GM21825 (cell line): Measurements from ENCODE around the gene PSG6.
"Not testable (repeated sequence)": the region's sequence is repeated elsewhere in the genome, so short reads cannot be mapped to it uniquely, and the experiment has no call there.

Experiments
- ATAC-seq: cut with Tn5 transposase; IDR thresholded peaks from one replicate; pipeline ENCODE4 v1.9.1; 2021; ENCODE audit warnings: mild to moderate bottlenecking, moderate library complexity; ENCODE audit not compliant: unreplicated experiment

PSG6 gene

DNA sequence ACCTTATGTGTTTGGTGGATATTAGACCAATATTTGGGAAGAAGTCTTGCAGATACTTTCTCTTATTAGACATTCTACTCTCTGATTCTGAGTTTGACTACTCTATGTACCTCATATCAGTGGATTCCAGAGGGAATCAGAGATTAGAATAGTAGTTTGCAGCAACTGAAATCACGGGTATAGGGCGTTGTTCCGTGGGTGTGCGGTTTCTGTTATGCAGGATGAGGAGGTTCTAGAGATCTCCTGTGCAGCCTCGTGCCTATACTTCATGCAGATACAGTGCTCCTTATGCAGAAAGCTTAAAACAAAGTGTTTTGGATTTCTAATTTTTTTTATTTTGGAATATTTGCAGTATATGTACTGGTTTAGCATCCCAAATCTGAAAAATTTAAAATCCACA lies 6.0 kb downstream of the PSG6 start:
- not testable (repeated sequence) for ATAC-seq

- ATAC-seq, result not testable (repeated sequence)
Measured at GRCh38 chr19:42906162-42906561, 11.5 kb downstream of the PSG6 start.

DNA sequence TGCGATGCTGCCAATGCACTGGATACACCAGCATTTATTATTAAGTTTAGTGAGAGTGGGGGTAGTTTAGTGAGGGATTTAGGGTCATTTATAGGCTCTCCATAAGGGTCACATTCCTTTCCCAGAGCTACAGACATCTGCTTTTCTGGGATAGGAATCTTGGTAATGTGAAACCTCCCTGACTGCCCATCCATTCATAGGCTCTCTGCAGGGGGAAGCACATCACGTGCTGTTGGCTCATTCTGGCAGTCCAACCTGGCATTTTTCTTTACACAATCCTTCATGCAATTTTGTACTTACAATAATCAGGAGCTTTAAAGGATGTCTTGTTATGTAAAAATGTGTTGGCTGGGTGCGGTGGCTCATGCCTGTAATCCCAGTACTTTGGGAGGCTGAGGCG lies 17.1 kb downstream of the PSG6 start:
- ATAC-seq, result not testable (repeated sequence)

- ATAC-seq, result not testable (repeated sequence)
Measured at GRCh38 chr19:42899674-42900073, 18.0 kb downstream of the PSG6 start.

- ATAC-seq, result not testable (repeated sequence)
Measured at GRCh38 chr19:42899110-42899509, 18.6 kb downstream of the PSG6 start.

- not testable (repeated sequence) for ATAC-seq
Measured at GRCh38 chr19:42898656-42899055, 19.0 kb downstream of the PSG6 start.

- not testable (repeated sequence) for ATAC-seq
Measured at GRCh38 chr19:42897729-42898128, 20.0 kb downstream of the PSG6 start.

DNA sequence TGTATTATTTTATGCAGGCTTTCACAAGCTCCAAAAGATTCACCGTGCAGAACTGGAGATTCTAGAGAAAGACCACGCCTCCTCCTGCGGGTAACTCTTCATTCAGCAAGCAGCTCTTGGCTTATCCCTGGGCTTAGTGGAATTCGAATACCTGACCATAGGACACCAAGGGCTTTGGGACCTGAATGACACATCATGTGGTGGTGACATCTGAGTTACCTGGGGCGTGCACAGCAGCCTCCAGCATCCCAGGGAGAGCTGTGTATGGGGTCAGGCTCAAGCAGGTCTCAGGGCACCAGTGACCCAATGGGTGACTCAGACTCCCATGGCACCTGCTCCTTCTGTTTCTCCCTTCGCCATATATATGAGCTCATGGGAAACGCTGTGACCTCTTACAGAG lies 27.2 kb downstream of the PSG6 start:
- not testable (repeated sequence) for ATAC-seq

- ATAC-seq, result not testable (repeated sequence)
Measured at GRCh38 chr19:42887876-42888445, 29.7 kb downstream of the PSG6 start.

DNA sequence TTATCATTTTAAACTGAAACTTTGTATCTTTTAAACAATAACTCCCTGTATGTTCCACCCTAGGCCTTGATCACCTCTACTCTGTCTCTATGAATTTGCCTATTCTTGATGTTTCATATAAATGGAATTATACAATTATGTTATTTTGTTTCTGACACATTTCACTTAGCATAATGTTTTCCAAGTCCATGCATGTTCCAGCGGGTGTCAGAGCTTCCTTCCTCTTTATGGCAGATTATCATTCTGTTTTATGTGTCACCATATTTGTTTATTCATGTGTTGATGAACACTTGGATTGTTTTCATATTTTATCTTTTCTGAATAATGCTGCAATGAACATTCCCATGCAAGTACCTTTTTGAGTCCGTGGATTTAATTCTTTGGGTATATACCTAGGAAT lies 35.0 kb downstream of the PSG6 start:
- not testable (repeated sequence) for ATAC-seq

DNA sequence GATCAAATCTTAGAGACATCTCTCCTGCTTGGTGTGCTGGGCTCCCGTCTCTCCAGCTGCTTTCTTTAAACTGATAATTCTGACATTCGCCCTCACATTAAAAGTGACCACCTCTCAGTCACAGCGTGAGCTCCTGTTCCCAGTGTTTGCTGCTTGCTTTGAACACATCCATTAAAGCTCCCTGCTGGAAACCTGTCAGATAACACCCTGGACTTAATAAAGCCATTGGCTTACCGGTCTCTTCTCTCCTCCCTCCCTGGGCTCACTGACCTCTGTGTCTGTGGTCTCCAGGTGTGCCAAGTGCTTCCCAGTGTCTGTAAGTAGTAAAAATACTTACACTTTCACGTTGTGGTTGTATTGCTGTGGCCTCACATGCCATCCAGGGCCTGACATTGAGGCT lies 35.7 kb downstream of the PSG6 start:
- not testable (repeated sequence) for ATAC-seq

DNA sequence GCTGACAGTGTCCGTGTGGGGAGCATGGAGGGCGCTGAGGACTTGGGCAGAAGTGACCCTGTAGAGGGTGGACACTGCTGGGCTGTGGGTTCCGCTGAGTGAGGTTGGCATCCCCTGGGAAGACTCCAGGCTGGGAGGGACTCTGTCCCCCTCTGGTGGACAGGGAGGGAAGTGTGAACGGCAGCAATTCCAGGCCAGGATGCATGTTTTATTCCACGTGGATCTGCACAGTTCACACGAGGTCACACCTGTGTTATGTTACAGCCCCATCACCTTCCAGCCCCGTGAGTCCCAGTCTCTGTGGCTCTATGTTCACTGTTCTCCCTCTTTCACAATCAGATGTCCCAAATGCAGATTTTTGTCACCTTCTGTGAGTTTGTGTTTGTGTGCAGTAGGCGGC lies 36.4 kb downstream of the PSG6 start:
- not testable (repeated sequence) for ATAC-seq

DNA sequence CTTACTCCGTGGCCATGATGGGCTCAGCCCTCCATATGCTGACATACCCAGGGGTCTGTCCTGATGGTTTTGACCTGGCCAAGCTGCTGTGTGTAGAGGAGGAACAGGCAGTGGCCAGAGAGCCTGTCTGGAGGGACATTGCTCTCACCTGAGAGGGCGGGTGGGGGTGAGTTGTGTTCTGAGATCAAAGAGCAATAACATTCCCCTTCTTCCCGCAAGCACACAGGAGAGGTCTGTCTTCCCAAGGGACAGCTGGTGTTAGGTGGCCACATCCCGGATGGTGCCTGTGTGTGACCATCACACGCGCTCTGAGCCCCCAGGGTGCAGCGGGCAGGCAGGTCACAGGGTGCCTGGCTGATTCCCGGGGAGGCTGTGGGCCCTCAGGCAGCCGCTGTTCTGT lies 37.1 kb downstream of the PSG6 start:
- ATAC-seq, result not testable (repeated sequence)

DNA sequence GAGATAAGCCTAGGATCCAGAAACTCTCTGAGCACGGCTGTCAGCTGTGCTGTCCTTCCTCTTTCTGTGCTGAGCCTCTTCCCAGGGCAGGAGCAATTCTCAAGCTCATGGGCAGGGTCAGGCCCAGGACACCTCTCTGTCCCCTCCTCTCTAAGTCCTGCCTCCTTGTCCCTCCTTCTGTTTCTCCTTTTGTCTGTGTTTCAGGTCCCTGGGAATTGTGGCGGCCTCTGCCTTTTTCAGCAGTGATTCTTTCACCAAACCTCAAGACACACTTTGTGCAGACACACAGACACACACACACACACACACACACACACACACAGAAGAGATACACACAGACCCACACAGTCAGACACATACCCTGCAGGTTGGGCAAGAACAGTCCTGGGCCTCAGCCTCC lies 38.1 kb downstream of the PSG6 start, which contains the start of gene PSG1:
Gene PSG1 (minus strand): TSS at position 101 of the 400 bp plus-strand sequence. CDS start 132 bp downstream, outside the sequence.
- ATAC-seq, result no peak

GRCh38 chr19:42876596-42876995 lies 41.1 kb downstream of the PSG6 start:
- ATAC-seq, result not testable (repeated sequence)

GRCh38 chr19:42875881-42876280 lies 41.8 kb downstream of the PSG6 start:
- ATAC-seq, result not testable (repeated sequence)

- ATAC-seq, result not testable (repeated sequence)
Measured at GRCh38 chr19:42874901-42875813, 42.5 kb downstream of the PSG6 start.

DNA sequence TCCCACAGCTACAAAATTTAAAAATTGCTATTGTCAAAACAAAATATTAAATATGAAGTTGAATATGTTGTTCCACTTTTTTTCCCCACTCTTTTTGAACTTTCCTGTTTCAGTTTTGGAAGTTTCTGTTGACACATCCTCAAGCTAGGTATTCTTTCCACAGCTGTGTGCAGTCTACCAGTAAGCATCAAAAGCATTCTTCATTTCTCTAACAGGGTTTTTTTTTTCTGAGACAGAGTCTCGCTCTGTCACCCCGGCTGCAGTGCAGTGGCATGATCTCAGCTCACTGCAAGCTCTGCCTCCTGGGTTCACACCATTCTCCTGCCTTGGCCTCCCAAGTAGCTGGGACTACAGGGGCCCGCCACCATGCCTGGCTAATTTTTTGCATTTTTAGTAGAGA lies 43.6 kb downstream of the PSG6 start:
- ATAC-seq, result not testable (repeated sequence)

DNA sequence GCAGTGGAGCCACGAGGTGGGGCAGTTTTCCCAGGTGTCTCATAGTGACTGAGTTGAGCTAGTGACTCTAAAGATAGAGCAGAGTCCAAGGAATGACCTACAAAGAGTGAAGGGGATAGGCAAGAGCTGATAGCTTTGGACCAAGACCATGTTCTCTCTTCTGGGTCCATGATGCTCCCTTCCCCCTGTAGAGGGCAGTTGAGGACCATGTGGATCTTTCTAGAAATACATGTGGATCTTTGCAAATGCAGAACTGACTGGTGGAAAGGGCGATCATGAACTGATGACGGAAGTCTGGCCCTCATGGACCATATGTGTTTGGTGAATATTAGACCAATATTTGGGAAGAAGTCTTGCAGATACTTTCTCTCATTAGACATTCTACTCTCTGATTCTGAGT lies 45.1 kb downstream of the PSG6 start:
- no peak for ATAC-seq

- ATAC-seq, result no peak
Measured at GRCh38 chr19:42857544-42857867, 60.2 kb downstream of the PSG6 start.

DNA sequence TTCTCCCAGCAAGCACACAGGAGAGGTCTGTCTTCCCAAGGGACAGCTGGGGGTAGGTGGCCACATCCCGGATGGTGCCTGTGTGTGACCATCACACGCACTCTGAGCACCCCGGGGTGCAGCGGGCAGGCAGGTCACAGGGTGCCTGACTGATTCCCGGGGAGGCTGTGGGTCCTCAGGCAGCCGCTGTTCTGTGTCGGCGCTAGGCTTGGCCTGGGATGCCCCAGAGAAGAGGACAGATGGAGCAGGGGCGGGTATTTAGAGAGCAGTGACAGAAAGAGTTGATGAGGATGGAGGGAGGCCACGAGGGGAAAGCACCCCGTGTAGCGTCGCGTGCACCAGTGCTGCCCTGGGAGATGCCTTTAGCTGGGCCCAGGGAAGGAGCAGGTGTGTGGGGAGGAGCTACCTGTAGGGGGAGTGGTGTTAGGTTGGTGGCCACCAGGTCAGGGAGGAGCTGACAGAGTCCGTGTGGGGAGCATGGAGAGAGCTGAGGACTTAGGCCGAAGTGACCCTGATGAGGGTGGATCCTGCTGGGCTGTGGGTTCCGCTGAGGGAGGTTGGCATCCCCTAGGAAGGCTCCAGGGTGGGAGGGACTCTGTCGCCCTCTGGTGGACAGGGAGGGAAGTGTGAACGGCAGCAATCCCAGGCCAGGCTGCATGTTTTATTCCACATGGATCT lies 60.7 kb downstream of the PSG6 start:
- ATAC-seq, result not testable (repeated sequence)

GRCh38 chr19:42854745-42855144 lies 62.9 kb downstream of the PSG6 start:
- ATAC-seq, result not testable (repeated sequence)
